ENCODE measurements around the gene L3MBTL3.

Gene L3MBTL3

GRCh38 chr6:130027948-130028347 is 9.6 kb downstream of the L3MBTL3 start:
- no peak for DNase-seq (ENCODE audit: low spot score)

GRCh38 chr6:130029163-130029562 is 10.8 kb downstream of the L3MBTL3 start:
- DNase-seq (ENCODE audit: low spot score): no peak

GRCh38 chr6:130032758-130033340 is 14.5 kb downstream of the L3MBTL3 start:
- no peak for DNase-seq (ENCODE audit: low spot score)

- DNase-seq (ENCODE audit: low spot score): no peak
Measured at GRCh38 chr6:130033949-130034348, 15.6 kb downstream of the L3MBTL3 start.

- no peak for DNase-seq (ENCODE audit: low spot score)
Measured at GRCh38 chr6:130034378-130035146, 16.2 kb downstream of the L3MBTL3 start.

GRCh38 chr6:130035211-130035610 is 16.8 kb downstream of the L3MBTL3 start:
- no peak for DNase-seq (ENCODE audit: low spot score)

GRCh38 chr6:130037207-130037811 is 18.9 kb downstream of the L3MBTL3 start:
- DNase-seq (ENCODE audit: low spot score): no peak

- DNase-seq (ENCODE audit: low spot score): no peak
Measured at GRCh38 chr6:130041594-130041993, 23.2 kb downstream of the L3MBTL3 start.

- DNase-seq (ENCODE audit: low spot score): no peak
Measured at GRCh38 chr6:130043344-130043743, 25.0 kb downstream of the L3MBTL3 start.

- no peak for DNase-seq (ENCODE audit: low spot score)
Measured at GRCh38 chr6:130045622-130046021, 27.2 kb downstream of the L3MBTL3 start.

- no peak for DNase-seq (ENCODE audit: low spot score)
Measured at GRCh38 chr6:130046671-130047070, 28.3 kb downstream of the L3MBTL3 start.

GRCh38 chr6:130047088-130047995 is 29.0 kb downstream of the L3MBTL3 start:
- DNase-seq (ENCODE audit: low spot score): no peak

- no peak for DNase-seq (ENCODE audit: low spot score)
Measured at GRCh38 chr6:130050230-130050629, 31.8 kb downstream of the L3MBTL3 start.

- no peak for DNase-seq (ENCODE audit: low spot score)
Measured at GRCh38 chr6:130054725-130055124, 36.3 kb downstream of the L3MBTL3 start.

GRCh38 chr6:130055271-130055670 is 36.9 kb downstream of the L3MBTL3 start:
- no peak for DNase-seq (ENCODE audit: low spot score)

GRCh38 chr6:130057495-130057894 is 39.1 kb downstream of the L3MBTL3 start:
- no peak for DNase-seq (ENCODE audit: low spot score)

GRCh38 chr6:130063806-130064205 is 45.4 kb downstream of the L3MBTL3 start:
- no peak for DNase-seq (ENCODE audit: low spot score)

- DNase-seq (ENCODE audit: low spot score): no peak
Measured at GRCh38 chr6:130065609-130066156, 47.3 kb downstream of the L3MBTL3 start.

- no peak for DNase-seq (ENCODE audit: low spot score)
Measured at GRCh38 chr6:130069485-130069884, 51.1 kb downstream of the L3MBTL3 start.

- DNase-seq (ENCODE audit: low spot score): no peak
Measured at GRCh38 chr6:130070326-130070725, 51.9 kb downstream of the L3MBTL3 start.

GRCh38 chr6:130070792-130071191 is 52.4 kb downstream of the L3MBTL3 start:
- no peak for DNase-seq (ENCODE audit: low spot score)

GRCh38 chr6:130075879-130076460 is 57.6 kb downstream of the L3MBTL3 start:
- no peak for DNase-seq (ENCODE audit: low spot score)
